Measurements from ENCODE around the gene NXPH4.

- TF ChIP-seq CTCF (conservative IDR thresholded peaks at IDR 0.05; ENCODE audit: low read length) (no peak), EZH2phosphoT487 (IDR thresholded peaks at IDR 0.05; ENCODE audit: borderline replicate concordance, low read depth, low read length) (no peak)
Observed at GRCh38 chr12:57185906-57186508, 30.6 kb upstream of the NXPH4 start.
